GM19452 (cell line): ENCODE data around the gene PCDHGA3.
"Not testable (repeated sequence)": the region's sequence is repeated elsewhere in the genome, so short reads cannot be mapped to it uniquely, and the experiment has no call there.

Source experiments
- ATAC-seq: cut with Tn5 transposase; IDR thresholded peaks from one replicate; pipeline ENCODE4 v1.9.1; 2021; ENCODE audit not compliant: unreplicated experiment

The PCDHGA3 gene

GRCh38 chr5:141346017-141346416, 2.4 kb downstream of the PCDHGA3 start:
- not testable (repeated sequence) for ATAC-seq

- ATAC-seq: no peak
These were observed 6.4 kb downstream of the PCDHGA3 start, which contains the start of gene PCDHGB1 for GRCh38 chr5:141349917-141350619. TSS of gene PCDHGB1 (plus strand) at chr5:141350099. CDS start at chr5:141350261, 162 bp downstream.

GRCh38 chr5:141351591-141351990, 8.0 kb downstream of the PCDHGA3 start:
- no peak for ATAC-seq

- no peak for ATAC-seq
These were observed 11.4 kb downstream of the PCDHGA3 start, which contains the start of gene PCDHGA4 for GRCh38 chr5:141354900-141355469. TSS of gene PCDHGA4 (plus strand) at chr5:141355021. CDS start at chr5:141355108, 87 bp downstream.

- ATAC-seq: no peak
These were observed 12.0 kb downstream of the PCDHGA3 start for GRCh38 chr5:141355641-141356040.

GRCh38 chr5:141356133-141356532, 12.5 kb downstream of the PCDHGA3 start:
- ATAC-seq: no peak

- ATAC-seq: no peak
These were observed 13.3 kb downstream of the PCDHGA3 start for GRCh38 chr5:141356950-141357349.

GRCh38 chr5:141359790-141360426, 16.3 kb downstream of the PCDHGA3 start, which contains the start of gene PCDHGB2:
TSS of gene PCDHGB2 (plus strand) at chr5:141359994. CDS start at chr5:141360136, 142 bp downstream.
- peak; percentile 70 for ATAC-seq

GRCh38 chr5:141360685-141361084, 17.1 kb downstream of the PCDHGA3 start:
- no peak for ATAC-seq

- no peak for ATAC-seq
These were observed 19.1 kb downstream of the PCDHGA3 start for GRCh38 chr5:141362719-141363118.

GRCh38 chr5:141363952-141364660, 20.5 kb downstream of the PCDHGA3 start, which contains the start of gene PCDHGA5:
TSS of gene PCDHGA5 (plus strand) at chr5:141364162. CDS start at chr5:141364331, 169 bp downstream.
- ATAC-seq: no peak

- no peak for ATAC-seq
These were observed 22.6 kb downstream of the PCDHGA3 start for GRCh38 chr5:141366016-141366896.

GRCh38 chr5:141369994-141370848, 26.6 kb downstream of the PCDHGA3 start, which contains the start of gene PCDHGB3:
TSS of gene PCDHGB3 (plus strand) at chr5:141370242. CDS start at chr5:141370395, 153 bp downstream.
- peak; percentile 75 for ATAC-seq

GRCh38 chr5:141371572-141372475, 28.2 kb downstream of the PCDHGA3 start:
- ATAC-seq: no peak

GRCh38 chr5:141373673-141374317, 30.2 kb downstream of the PCDHGA3 start, which contains the start of gene PCDHGA6:
TSS of gene PCDHGA6 (plus strand) at chr5:141373891. CDS start at chr5:141374084, 193 bp downstream.
- ATAC-seq: no peak

- no peak for ATAC-seq
These were observed 31.0 kb downstream of the PCDHGA3 start for GRCh38 chr5:141374627-141375026.

- ATAC-seq: not testable (repeated sequence)
These were observed 32.0 kb downstream of the PCDHGA3 start for GRCh38 chr5:141375444-141376155.
